ENCODE results near the gene MAP4K5.

Gene MAP4K5

DNA sequence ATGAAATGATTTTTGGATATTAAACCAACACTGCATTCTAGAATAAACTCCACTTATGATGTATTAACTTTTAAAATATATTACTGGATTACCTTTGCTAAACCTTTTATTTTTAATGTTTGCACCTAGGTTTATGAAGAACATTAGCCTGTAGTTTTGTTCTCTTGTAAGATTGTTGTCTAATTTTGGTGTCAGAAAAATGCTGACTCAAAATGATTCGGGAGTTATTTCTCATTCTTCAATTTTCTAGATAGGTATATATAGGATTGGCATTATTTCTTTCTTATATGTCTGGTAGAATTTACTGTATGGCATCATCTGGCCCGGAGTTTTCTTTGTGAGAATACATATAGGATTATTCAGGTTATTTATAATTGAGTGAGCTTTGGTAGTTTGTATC is 54.6 kb downstream of the MAP4K5 start:
- H3K27ac ChIP-seq (ENCODE audit: low read depth, low read length, severe bottlenecking): no peak overlapping the region
- peaks cover 36% of the 10 kb centered on the region for H3K36me3 ChIP-seq (ENCODE audit: control insufficient read depth, insufficient read depth, low read length)
- H3K4me1 ChIP-seq (ENCODE audit: control insufficient read depth, insufficient read depth, low read length, poor library complexity, severe bottlenecking): no peaks in the 10 kb centered on the region
- WGBS, 2 experiments (ENCODE audit: insufficient coverage in 2 of 2): no CpG with 5 or more reads among the region's 2 CpGs
- H3K4me3 ChIP-seq (ENCODE audit: extremely low read depth, insufficient read depth, low read length, poor library complexity, severe bottlenecking): no peak overlapping the region
- H3K9me3 ChIP-seq (ENCODE audit: control insufficient read depth, low read length): peaks cover 7% of the 10 kb centered on the region

DNA sequence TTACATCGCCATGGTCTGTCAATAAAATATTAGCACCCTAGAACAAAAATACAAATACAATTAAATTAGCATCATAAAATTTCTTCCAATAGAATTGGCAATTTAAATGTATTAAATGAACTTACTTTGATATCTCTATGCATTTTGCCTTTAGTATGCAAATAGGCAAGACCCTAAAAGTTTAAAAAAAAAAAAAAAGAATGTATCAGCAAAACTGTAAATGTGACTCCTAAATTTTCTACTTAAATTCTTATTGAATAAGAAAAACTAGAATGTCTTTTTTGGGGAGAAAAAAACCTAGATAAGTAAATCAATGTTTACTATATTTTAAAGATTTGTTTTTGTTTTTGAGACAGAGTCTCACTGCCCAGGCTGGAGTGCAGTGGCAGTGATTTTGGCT is 56.2 kb downstream of the MAP4K5 start:
- Histone ChIP-seq H3K4me1 (ENCODE audit: control insufficient read depth, insufficient read depth, low read length, poor library complexity, severe bottlenecking) (no peaks in the 10 kb centered on the region), H3K36me3 (ENCODE audit: control insufficient read depth, insufficient read depth, low read length) (peaks cover 49% of the 10 kb centered on the region), H3K27ac (ENCODE audit: low read depth, low read length, severe bottlenecking) (no peak overlapping the region), H3K4me3 (ENCODE audit: extremely low read depth, insufficient read depth, low read length, poor library complexity, severe bottlenecking) (no peak overlapping the region), H3K9me3 (ENCODE audit: control insufficient read depth, low read length) (peaks cover 21% of the 10 kb centered on the region)
- no CpG with 5 or more reads among the region's 1 CpG for WGBS, 2 experiments (ENCODE audit: insufficient coverage in 2 of 2)

DNA sequence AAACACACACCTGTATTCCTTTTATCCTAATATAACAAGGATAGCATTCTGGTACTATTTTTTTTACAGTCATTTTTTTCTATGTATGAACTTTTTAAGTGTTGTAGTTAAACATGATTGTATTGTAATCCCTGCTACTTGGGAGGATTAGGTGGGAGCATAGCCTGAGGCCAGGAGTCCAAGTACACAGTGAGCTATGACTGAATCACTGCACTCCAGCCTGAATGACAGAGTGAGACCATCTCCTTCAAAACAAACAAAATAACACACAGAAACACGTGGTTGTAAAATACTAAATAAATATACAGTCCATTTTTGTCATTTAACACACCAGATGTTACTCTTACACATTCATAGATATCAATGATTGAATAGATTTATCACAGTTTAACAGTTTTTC is 56.9 kb downstream of the MAP4K5 start:
- no peak overlapping the region for H3K4me3 ChIP-seq (ENCODE audit: extremely low read depth, insufficient read depth, low read length, poor library complexity, severe bottlenecking)
- no peaks in the 10 kb centered on the region for H3K4me1 ChIP-seq (ENCODE audit: control insufficient read depth, insufficient read depth, low read length, poor library complexity, severe bottlenecking)
- H3K27ac ChIP-seq (ENCODE audit: low read depth, low read length, severe bottlenecking): no peak overlapping the region
- WGBS, 2 experiments (ENCODE audit: insufficient coverage in 2 of 2): 100% methylated on average over 1 of the region's 1 CpG; no CpG with 5 or more reads in 1 of the 2 experiments
- peaks cover 21% of the 10 kb centered on the region for H3K9me3 ChIP-seq (ENCODE audit: control insufficient read depth, low read length)
- H3K36me3 ChIP-seq (ENCODE audit: control insufficient read depth, insufficient read depth, low read length): peaks cover 49% of the 10 kb centered on the region

DNA sequence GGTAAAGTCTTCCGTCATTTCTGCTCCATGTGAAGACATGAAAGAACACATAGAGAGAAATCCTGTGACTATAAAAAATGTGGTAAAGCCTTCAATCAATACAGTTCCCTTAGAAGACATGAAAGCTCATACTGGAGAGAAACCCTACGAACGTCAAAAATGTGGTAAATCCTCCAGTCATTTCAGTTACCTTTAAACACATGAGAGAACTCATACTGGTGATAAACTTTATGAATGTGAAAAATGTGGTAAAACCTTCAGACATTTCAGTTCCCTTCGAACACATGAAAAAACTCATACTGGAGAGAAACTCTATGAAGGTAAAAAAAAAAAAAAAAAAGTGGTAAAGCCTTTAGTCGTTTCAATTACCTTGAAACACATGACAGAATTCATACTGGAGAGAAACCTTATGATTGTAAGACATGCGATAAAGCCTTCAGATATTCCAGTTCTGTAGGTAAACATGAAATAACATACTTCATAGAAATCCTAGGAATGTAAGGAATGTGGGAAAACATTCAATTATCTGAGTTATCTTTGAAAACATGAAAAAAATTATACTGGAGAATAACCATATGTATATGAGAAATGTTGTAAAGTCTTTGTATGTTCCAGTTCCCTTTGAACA is 60.4 kb downstream of the MAP4K5 start:
- H3K4me1 ChIP-seq (ENCODE audit: control insufficient read depth, insufficient read depth, low read length, poor library complexity, severe bottlenecking): no peaks in the 10 kb centered on the region
- peaks cover 21% of the 10 kb centered on the region for H3K9me3 ChIP-seq (ENCODE audit: control insufficient read depth, low read length)
- H3K27ac ChIP-seq (ENCODE audit: low read depth, low read length, severe bottlenecking): no peak overlapping the region
- no CpG with 5 or more reads among the region's 6 CpGs for WGBS, 2 experiments (ENCODE audit: insufficient coverage in 2 of 2)
- peaks cover 66% of the 10 kb centered on the region for H3K36me3 ChIP-seq (ENCODE audit: control insufficient read depth, insufficient read depth, low read length)
- no peak overlapping the region for H3K4me3 ChIP-seq (ENCODE audit: extremely low read depth, insufficient read depth, low read length, poor library complexity, severe bottlenecking)

DNA sequence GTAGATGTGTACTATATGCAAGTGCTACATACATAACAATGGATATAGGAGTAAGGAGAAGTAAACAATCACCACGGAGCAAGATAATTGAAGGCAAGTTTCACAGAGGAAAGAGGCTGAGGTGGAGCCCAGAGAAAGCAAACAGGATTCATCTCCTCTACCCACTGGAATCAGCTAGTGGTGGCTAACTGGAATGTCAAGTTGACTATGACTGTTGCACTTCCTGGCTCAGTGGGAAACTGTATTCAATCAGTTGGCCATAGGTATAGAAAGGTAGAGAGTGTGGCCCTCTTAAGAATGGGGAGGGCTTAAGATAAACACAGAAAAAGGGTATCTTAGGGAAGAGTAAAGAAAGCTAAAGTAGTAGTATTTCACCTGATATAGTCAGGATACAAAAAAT is 62.4 kb downstream of the MAP4K5 start:
- no peaks in the 10 kb centered on the region for H3K4me1 ChIP-seq (ENCODE audit: control insufficient read depth, insufficient read depth, low read length, poor library complexity, severe bottlenecking)
- H3K36me3 ChIP-seq (ENCODE audit: control insufficient read depth, insufficient read depth, low read length): peaks cover 65% of the 10 kb centered on the region
- no CpG with 5 or more reads among the region's 1 CpG for WGBS, 2 experiments (ENCODE audit: insufficient coverage in 2 of 2)
- H3K27ac ChIP-seq (ENCODE audit: low read depth, low read length, severe bottlenecking): no peak overlapping the region
- no peak overlapping the region for H3K4me3 ChIP-seq (ENCODE audit: extremely low read depth, insufficient read depth, low read length, poor library complexity, severe bottlenecking)
- H3K9me3 ChIP-seq (ENCODE audit: control insufficient read depth, low read length): peaks cover 21% of the 10 kb centered on the region

DNA sequence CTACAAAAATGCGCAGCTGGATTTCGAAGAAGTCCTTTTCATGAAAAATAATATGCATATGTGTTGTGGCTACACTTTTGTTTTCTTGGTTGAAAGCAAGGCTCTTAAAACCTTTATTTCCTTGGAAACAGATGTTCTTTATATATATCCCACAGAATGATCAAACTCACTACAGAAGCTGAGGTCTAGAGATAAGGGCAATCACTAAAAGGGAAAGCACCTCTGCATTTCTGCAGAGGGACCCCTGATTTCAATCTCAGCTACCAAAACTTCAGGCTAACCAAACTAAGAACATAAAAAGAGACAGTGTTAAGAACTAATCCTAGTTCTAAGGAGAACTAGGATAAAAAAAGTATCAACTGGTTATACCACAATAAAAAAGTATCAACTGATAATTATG is 70.3 kb downstream of the MAP4K5 start:
- no peaks in the 10 kb centered on the region for H3K4me1 ChIP-seq (ENCODE audit: control insufficient read depth, insufficient read depth, low read length, poor library complexity, severe bottlenecking)
- no peak overlapping the region for H3K27ac ChIP-seq (ENCODE audit: low read depth, low read length, severe bottlenecking)
- H3K4me3 ChIP-seq (ENCODE audit: extremely low read depth, insufficient read depth, low read length, poor library complexity, severe bottlenecking): no peak overlapping the region
- H3K36me3 ChIP-seq (ENCODE audit: control insufficient read depth, insufficient read depth, low read length): peaks cover 71% of the 10 kb centered on the region
- no peaks in the 10 kb centered on the region for H3K9me3 ChIP-seq (ENCODE audit: control insufficient read depth, low read length)
- no CpG with 5 or more reads among the region's 2 CpGs for WGBS, 2 experiments (ENCODE audit: insufficient coverage in 2 of 2)

DNA sequence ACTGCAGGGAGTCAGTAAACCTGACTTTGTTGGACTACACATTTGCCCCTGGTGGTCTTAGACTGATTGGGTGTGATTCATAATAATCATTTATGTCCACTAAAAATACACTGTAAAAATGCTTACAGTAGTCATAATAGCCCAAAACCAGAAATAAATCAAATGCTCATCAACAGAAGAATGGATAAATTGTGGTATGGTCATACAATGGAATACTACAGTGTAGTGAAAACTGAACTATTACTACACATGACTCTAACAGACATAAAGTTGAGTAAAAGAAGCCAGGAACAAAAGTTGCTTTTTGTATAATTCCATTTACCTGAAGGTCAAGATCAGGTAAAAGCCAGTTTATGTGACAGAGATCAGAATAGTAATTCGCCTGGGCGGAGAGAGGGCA is 78.5 kb downstream of the MAP4K5 start:
- no peaks in the 10 kb centered on the region for H3K4me1 ChIP-seq (ENCODE audit: control insufficient read depth, insufficient read depth, low read length, poor library complexity, severe bottlenecking)
- no peak overlapping the region for H3K27ac ChIP-seq (ENCODE audit: low read depth, low read length, severe bottlenecking)
- H3K36me3 ChIP-seq (ENCODE audit: control insufficient read depth, insufficient read depth, low read length): peaks cover 78% of the 10 kb centered on the region
- no peaks in the 10 kb centered on the region for H3K9me3 ChIP-seq (ENCODE audit: control insufficient read depth, low read length)
- no peak overlapping the region for H3K4me3 ChIP-seq (ENCODE audit: extremely low read depth, insufficient read depth, low read length, poor library complexity, severe bottlenecking)
- 100% methylated on average over 2 of the region's 2 CpGs for WGBS, 2 experiments (ENCODE audit: insufficient coverage in 2 of 2)

DNA sequence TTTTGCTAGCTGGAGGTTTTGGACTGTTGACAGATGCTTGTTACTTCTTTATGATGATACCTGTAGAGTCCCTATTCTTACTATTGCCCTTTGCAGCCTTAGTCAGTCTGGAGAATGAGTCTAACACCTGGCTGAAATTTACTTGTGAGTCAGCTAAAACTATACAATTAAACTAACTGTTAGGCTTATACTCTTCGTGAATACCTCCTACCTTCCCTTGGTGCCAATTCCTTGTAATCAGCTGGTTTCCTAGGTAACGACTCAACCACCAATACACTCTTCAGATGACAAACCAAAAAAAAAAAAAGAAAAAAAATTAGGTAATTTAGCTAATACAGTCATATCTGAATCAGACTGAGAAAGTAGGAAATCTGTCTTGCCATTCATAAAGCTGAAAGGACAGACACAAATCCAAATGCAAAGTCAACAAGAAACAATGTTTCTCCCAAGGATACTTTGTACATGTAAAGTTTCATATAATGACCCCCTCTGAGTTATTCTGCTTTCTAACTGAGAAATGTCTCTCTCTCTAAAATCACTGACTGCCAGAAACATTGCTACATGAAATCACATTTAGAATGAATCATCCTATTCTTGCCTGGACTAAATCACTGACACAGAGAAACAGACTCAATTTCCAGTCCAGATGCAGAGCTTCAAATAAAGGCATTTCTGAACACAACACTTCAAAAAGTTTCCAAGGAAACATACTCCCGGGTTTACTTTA is 79.2 kb downstream of the MAP4K5 start:
- 92 to 94% methylated on average over 1 to 2 of the region's 3 CpGs for WGBS, 2 experiments (ENCODE audit: insufficient coverage in 2 of 2)
- no peaks in the 10 kb centered on the region for H3K9me3 ChIP-seq (ENCODE audit: control insufficient read depth, low read length)
- peaks cover 73% of the 10 kb centered on the region for H3K36me3 ChIP-seq (ENCODE audit: control insufficient read depth, insufficient read depth, low read length)
- no peak overlapping the region for H3K27ac ChIP-seq (ENCODE audit: low read depth, low read length, severe bottlenecking)
- H3K4me3 ChIP-seq (ENCODE audit: extremely low read depth, insufficient read depth, low read length, poor library complexity, severe bottlenecking): no peak overlapping the region
- H3K4me1 ChIP-seq (ENCODE audit: control insufficient read depth, insufficient read depth, low read length, poor library complexity, severe bottlenecking): no peaks in the 10 kb centered on the region

DNA sequence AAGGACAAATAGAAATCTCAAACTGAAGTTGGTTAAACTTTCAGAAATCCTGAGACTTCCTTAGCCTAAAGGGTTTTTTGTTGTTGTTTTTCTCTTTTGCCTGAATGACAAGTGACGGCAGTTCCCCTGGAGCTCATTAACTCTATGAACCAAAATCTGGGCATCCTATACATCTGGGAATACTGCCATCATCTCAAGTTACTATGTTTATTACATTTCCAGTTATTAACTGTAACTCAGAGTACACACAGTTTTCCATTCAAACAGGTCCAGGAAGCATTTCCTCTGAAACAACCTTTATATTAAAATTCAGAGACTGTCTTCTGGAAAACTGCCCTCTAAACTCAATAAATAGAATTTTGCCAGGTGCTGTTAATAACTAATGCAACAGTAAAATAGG is 80.1 kb downstream of the MAP4K5 start:
- H3K9me3 ChIP-seq (ENCODE audit: control insufficient read depth, low read length): no peaks in the 10 kb centered on the region
- H3K36me3 ChIP-seq (ENCODE audit: control insufficient read depth, insufficient read depth, low read length): peaks cover 72% of the 10 kb centered on the region
- no peak overlapping the region for H3K27ac ChIP-seq (ENCODE audit: low read depth, low read length, severe bottlenecking)
- no peak overlapping the region for H3K4me3 ChIP-seq (ENCODE audit: extremely low read depth, insufficient read depth, low read length, poor library complexity, severe bottlenecking)
- 100% methylated on average over 1 of the region's 1 CpG for WGBS, 2 experiments (ENCODE audit: insufficient coverage in 2 of 2)
- H3K4me1 ChIP-seq (ENCODE audit: control insufficient read depth, insufficient read depth, low read length, poor library complexity, severe bottlenecking): no peaks in the 10 kb centered on the region

DNA sequence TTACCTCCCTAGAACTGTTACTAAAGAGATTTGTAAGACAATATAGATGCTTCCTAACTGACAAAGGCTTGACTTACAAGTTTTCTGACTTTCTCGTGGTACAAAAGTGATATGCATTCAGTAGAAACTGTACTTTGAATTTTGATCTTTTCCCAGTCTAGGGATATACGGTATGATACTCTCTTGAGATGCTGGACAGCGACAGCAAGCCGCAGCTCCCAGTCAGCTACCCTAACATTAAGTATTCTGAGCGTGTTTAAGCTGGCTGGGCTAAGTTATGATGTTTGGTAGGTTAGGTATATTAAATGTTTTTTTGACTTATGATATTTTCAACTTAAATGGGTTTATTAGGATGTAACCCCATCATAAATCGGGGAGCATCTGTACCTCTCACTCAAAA is 80.5 kb downstream of the MAP4K5 start:
- peaks cover 70% of the 10 kb centered on the region for H3K36me3 ChIP-seq (ENCODE audit: control insufficient read depth, insufficient read depth, low read length)

DNA sequence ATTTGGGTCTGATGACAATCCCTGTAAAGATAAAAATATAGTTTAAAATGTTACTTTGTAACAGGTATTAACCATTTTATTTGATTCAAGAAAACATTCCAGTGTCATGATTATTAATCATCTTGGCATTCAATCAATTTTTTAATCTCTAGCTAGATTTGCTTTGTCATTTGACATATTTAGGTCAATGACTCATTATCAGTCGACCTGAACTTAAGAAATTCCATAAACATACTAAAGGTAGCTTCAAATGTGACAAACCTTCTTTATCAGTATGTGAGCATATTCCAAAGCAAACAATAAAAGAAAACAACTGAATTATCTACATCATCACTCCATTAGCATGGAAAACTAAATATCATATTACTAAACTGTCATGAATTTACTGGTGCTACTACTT is 84.9 kb downstream of the MAP4K5 start:
- H3K4me1 ChIP-seq (ENCODE audit: control insufficient read depth, insufficient read depth, low read length, poor library complexity, severe bottlenecking): no peaks in the 10 kb centered on the region
- no peaks in the 10 kb centered on the region for H3K9me3 ChIP-seq (ENCODE audit: control insufficient read depth, low read length)
- H3K4me3 ChIP-seq (ENCODE audit: extremely low read depth, insufficient read depth, low read length, poor library complexity, severe bottlenecking): no peak overlapping the region
- H3K36me3 ChIP-seq (ENCODE audit: control insufficient read depth, insufficient read depth, low read length): peaks cover 73% of the 10 kb centered on the region
- H3K27ac ChIP-seq (ENCODE audit: low read depth, low read length, severe bottlenecking): no peak overlapping the region
- WGBS, 2 experiments (ENCODE audit: insufficient coverage in 2 of 2): 100% methylated on average over 1 of the region's 1 CpG; no CpG with 5 or more reads in 1 of the 2 experiments

More for the DNA sequence above, 80.5 kb downstream of the MAP4K5 start:
- H3K9me3 ChIP-seq (ENCODE audit: control insufficient read depth, low read length): no peaks in the 10 kb centered on the region
- H3K4me3 ChIP-seq (ENCODE audit: extremely low read depth, insufficient read depth, low read length, poor library complexity, severe bottlenecking): no peak overlapping the region
- H3K27ac ChIP-seq (ENCODE audit: low read depth, low read length, severe bottlenecking): no peak overlapping the region
- WGBS, 2 experiments (ENCODE audit: insufficient coverage in 2 of 2): 94 to 96% methylated on average over 4 to 5 of the region's 6 CpGs
- H3K4me1 ChIP-seq (ENCODE audit: control insufficient read depth, insufficient read depth, low read length, poor library complexity, severe bottlenecking): no peaks in the 10 kb centered on the region

Data from mesodermal cell (in vitro differentiated cells).